Measurements from ENCODE around the gene KRTAP11-1.

DNA sequence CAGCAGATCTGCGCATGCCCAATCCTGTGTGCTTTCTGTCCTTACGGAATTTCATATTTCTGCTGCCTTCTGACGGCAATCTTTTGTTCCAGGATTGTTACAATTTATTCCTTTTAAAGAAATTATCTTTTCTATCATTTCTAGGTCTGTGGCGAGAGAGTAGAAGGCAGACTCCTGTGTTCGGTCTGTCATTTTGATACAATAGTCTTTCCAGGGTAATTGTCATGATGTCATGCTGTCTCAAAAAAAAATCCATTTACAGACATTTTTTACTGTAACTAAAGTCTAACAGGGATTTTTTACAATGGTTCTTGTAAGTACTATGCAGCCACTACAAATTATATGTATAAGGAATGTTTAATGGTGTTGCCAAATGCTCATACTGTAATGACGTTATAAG is 42.8 kb downstream of the KRTAP11-1 start:
- TF ChIP-seq EZH2 (IDR thresholded peaks at IDR 0.05) (no peak), POLR2AphosphoS5 (IDR thresholded peaks at IDR 0.05; ENCODE audit: borderline replicate concordance, low read depth, low read length) (no peak)
